ENCODE results near the gene SC5D.

Gene SC5D

GRCh38 chr11:121291319-121291718 is 1.3 kb upstream of the SC5D start:
- no peak overlapping the region for H3K27ac ChIP-seq
- DNase-seq (ENCODE audit: low read depth, low spot score), result no peak

DNA sequence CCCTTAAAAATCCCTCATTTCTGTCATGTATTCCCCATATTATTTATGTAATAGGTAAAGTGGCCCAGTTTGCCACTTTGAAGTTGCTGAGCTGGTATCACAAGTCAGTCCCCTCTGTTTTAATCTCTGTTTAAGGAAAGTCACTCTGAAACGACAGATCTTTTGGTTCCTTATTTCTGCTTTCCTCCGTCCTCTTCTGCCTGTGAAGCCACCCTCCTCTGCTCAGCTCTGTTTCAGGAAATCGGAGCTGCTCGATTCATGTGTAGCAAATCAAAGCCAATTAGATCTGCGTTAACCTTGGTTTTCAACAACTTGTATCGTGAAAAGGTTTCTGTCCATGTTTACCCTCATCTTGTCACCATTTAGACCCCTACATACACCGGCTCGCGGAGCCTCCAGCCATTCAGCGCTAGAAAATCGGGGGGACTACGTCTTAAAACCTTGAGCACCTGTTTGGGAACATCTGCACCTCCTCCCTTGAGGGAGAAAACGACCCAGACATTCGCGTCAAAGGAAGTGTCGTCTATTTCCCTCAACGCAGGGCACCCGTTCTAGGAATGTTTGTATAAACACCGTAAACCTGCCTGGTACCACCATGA is 576 bp upstream of the SC5D start:
- peak overlapping the region; percentile 67 for H3K27ac ChIP-seq
- DNase-seq (ENCODE audit: low read depth, low spot score), result no peak

- H3K27ac ChIP-seq, result peak overlapping the region; percentile 67
- no peak for DNase-seq (ENCODE audit: low read depth, low spot score)
Measured at GRCh38 chr11:121293288-121293594, 670 bp downstream of the SC5D start.

DNA sequence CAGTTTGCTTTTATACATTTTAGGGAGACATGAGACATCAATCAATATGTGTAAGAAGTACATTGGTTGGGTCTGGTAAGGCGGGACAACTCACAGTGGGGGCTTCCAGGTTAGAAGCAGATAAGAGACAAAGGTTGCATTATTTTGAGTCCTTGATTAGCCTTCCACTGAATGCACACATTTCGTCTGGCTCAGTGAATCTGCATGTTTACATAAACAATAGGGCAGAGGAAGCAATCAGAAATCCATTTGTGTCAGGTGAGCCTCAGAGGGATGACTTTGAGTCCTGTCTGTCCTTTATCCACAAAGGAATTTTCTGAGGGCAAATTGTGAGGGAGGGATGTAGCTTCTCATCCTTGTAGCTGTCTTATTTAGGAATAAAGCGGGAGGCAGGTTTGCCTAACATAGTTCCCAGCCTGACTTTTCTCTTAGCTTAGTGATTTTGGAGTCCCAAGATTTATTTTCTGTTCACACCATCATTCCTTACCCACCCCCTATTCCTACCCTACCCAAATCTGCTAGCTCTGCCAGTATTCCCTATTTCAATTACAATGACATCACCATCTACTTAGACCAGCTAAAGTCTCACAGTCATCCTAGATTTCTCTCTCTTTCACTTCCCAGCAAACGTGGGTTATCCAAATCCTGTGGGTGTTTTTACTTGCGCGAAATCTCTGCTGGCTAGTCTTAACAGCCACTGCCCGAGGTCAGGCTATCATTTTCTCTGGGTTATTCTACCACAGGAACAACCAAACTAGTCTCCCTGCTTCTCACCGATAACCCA is 2.9 kb downstream of the SC5D start:
- H3K27ac ChIP-seq, result no peak overlapping the region
- no peak for DNase-seq (ENCODE audit: low read depth, low spot score)

- no peak for DNase-seq (ENCODE audit: low read depth, low spot score)
- peak overlapping the region; percentile 79 for H3K27ac ChIP-seq
Measured at GRCh38 chr11:121297872-121298271, 5.3 kb downstream of the SC5D start.

GRCh38 chr11:121298774-121299173 is 6.2 kb downstream of the SC5D start:
- no peak for DNase-seq (ENCODE audit: low read depth, low spot score)
- peak overlapping the region; percentile 79 for H3K27ac ChIP-seq

DNA sequence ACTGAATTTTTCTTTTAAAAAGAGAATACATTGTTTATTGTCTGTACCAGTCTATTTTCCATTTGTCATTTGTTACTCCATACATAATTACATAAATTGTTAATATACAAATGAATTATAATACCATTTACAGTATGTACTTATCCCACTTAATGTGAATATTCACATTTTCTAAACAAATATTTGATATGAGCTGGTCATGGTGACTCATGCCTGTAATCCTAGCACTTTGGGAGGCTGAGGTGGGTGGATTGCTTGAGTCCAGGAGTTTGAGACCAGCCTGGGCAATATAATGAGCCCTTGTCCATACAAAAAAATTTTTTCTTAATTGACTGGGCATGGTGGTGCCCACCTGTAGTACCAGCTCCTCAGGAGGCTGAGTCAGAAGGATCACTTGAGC is 6.8 kb downstream of the SC5D start:
- peak overlapping the region; percentile 79 for H3K27ac ChIP-seq
- DNase-seq (ENCODE audit: low read depth, low spot score), result no peak

DNA sequence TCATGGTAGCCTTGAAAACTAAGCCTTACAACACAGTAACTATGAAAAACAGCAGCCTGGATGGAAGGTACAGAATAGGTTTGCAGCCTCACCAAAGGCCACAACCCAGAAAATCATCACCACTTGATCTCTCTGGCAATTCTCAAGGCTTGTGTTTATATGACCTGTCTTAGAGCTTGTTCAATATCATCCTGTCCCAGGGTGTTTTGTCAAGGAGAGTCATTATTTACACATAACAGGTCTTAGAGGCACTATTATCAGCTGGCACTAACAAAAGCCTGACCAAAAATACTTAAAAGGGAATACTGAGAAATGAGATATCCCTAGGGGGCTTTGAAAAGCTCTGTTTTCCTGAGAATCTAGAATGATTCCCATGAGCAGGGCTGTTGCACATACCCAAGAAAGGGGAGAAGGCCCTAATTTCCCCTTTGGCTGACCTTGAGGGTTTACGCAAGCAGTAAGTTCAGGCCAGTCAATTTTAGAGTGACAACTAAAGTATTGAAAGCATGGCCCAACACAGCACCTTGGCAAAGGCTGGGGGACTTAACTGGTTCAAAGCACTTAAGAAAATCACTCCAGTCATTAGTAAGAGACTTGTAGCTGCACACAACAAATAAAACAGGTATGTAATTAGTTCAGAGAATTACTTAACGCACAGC is 7.9 kb downstream of the SC5D start:
- H3K27ac ChIP-seq, result peak overlapping the region; percentile 79
- no peak for DNase-seq (ENCODE audit: low read depth, low spot score)

DNA sequence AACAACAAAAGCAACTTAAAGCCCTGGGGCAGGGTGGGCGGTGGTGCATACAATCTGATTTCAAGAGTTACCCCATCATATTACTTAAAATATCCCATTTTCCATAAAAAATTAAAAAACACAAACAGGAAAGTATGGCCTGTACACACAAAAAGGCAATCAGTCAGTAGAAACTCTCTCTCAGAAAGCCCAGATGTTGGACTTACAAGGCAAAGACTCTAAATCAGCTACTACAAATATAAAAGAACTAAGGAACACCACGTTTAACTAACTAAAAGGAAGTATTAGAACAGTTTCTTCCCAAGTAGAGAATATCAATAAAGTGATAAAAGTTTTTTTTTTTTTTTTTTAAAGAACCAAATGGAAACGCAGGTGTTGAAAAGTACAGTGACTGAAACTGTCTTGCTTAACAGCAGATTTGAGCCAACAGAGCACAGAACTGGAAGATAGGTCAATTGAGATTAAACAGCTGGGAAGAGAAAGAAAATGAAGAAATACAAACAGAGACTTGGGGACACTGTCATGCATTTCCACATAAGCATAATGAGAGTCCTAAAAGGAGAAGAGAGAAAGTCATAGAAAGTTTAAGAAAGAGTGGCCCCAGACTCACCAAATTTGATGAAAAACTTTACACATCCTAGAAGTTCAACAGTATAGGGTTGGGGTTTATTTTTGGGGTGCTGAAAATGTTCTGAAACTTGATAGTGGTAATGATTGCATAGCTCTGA is 8.6 kb downstream of the SC5D start:
- no peak for DNase-seq (ENCODE audit: low read depth, low spot score)
- no peak overlapping the region for H3K27ac ChIP-seq

- H3K27ac ChIP-seq, result no peak overlapping the region
- DNase-seq (ENCODE audit: low read depth, low spot score), result no peak
Measured at GRCh38 chr11:121304759-121305158, 12.2 kb downstream of the SC5D start.

- DNase-seq (ENCODE audit: low read depth, low spot score), result no peak
- H3K27ac ChIP-seq, result no peak overlapping the region
Measured at GRCh38 chr11:121308816-121309215, 16.2 kb downstream of the SC5D start.

DNA sequence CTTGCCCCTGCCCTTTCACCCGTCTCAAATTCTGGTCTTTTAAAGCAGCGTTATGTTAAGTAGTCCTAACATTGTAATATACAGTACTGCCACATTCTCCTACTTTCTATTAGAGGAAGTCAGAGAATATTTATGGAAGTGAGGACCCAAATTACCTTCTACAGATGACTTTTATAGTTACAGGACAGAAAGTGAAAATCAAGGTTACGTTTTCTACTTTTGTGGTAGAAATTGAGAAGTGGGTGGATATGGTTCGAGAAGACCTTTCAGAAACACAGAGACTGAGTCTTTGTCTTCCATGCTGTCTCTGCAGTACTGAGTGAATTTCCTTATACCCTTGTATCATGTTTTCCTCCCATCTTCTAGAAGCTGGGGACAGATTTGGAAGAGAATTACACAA is 17.1 kb downstream of the SC5D start:
- H3K27ac ChIP-seq, result no peak overlapping the region
- DNase-seq (ENCODE audit: low read depth, low spot score), result no peak

DNA sequence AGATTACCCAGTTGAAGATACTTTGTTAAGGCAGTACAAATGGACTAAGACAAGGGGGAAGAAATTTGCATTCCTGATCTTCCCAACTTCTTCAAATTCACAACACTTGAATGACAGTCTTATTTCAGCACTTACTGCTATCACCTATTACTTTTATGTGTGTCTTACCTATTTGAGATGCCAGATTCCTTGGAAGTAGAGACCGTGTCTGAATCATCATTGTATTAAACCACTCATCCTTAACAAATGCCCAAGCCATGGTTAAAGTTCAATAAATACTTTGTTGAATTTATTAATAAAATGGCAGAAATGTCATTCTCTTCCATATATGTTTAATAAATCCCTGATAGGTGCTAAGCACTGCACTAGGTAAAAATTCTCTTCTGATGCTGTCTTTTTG is 18.3 kb downstream of the SC5D start:
- no peak overlapping the region for H3K27ac ChIP-seq
- no peak for DNase-seq (ENCODE audit: low read depth, low spot score)

DNA sequence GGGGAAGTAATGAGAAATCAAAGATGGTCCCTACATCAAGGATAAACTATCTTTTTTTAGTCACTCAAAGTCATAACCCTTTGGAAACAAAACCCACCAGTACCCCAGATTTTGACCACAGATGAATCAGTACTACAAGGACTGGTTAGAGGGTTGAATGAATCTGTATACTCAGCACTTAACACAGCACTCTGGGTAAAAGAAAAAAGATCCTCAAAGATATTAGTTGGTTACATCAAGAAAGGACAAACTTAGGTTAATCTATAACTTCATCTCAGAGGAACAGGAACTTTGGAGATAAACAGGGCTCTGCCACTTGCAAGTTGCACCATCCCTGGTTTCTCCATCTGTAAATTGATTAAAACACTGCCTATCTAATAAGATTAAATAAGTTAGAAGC is 18.8 kb downstream of the SC5D start:
- no peak for DNase-seq (ENCODE audit: low read depth, low spot score)
- H3K27ac ChIP-seq, result no peak overlapping the region

- H3K27ac ChIP-seq, result no peak overlapping the region
- DNase-seq (ENCODE audit: low read depth, low spot score), result no peak
Measured at GRCh38 chr11:121312483-121312882, 19.9 kb downstream of the SC5D start.

DNA sequence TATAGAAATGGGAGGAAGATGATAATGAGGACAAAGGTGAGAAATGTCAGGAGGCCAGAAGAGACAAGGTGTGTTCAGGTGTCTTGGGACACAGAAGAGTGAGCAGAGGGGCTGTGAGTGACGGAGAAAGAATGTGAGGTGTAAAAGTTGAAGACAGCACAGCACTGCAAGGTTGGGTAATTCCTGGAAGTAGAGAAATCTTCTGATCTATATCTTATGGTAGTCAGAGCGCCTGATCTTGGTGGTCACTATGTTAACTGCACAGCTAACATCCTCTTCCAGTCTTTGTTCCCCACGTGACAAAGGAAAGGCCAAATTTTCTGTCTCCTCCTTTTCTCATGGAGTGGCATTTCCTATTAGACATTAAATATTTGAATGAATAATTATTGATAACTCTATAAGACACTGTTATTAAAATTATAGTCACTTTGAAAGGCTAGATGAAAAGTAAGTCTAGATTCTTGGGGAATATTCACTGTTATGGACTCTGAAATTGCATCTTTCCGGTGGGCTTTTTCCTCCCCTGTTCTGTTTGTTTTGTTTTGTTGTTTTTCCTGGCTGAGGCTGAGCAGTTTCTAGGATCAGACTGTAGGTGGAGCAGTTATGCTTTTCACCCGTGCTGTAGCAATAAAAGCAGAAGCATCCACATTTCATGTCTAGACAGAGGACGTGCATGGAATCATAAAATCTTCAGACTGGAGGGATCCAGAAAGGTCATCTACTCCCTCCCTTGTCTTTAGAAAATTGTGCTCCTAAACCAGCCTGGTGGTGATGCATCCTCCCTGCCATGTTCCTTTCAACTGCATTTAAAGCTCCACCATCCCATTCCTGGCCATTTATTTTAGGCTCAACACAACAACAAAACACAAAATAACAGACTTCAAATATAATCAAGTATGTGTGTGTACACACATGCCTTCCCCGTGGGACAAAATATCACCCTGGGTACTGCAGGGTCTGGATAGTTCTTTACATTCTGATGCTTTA is 26.6 kb downstream of the SC5D start:
- peak; percentile 10 for DNase-seq (ENCODE audit: low read depth, low spot score)
- H3K27ac ChIP-seq, result no peak overlapping the region

- DNase-seq (ENCODE audit: low read depth, low spot score), result no peak
- no peak overlapping the region for H3K27ac ChIP-seq
Measured at GRCh38 chr11:121321614-121322243, 29.2 kb downstream of the SC5D start.

- no peak overlapping the region for H3K27ac ChIP-seq
- DNase-seq (ENCODE audit: low read depth, low spot score), result no peak
Measured at GRCh38 chr11:121323046-121323607, 30.6 kb downstream of the SC5D start.

DNA sequence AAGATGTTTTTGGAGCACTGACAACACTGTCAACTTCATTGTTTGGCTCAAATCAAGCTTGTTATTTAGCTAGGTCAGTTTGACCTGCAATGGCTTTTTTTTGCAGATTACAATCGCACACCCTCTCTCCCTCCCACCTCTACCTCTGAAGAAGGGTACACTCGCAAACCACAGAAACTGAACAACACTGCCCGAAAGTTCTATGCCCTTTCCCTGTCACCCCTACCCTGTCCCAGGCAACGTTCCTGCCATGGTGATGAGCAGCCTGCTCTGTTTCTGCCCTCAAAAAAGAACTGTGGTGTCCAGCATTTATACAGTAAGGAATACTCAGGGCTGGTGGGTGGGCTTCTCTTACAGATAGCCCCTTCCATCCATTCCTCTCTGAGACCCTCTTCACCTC is 33.7 kb downstream of the SC5D start:
- no peak for DNase-seq (ENCODE audit: low read depth, low spot score)
- no peak overlapping the region for H3K27ac ChIP-seq
